ENCODE measurements around the gene RAB11A.
"Not testable (repeated sequence)": the region's sequence is repeated elsewhere in the genome, so short reads cannot be mapped to it uniquely, and the experiment has no call there.

Gene RAB11A

DNA sequence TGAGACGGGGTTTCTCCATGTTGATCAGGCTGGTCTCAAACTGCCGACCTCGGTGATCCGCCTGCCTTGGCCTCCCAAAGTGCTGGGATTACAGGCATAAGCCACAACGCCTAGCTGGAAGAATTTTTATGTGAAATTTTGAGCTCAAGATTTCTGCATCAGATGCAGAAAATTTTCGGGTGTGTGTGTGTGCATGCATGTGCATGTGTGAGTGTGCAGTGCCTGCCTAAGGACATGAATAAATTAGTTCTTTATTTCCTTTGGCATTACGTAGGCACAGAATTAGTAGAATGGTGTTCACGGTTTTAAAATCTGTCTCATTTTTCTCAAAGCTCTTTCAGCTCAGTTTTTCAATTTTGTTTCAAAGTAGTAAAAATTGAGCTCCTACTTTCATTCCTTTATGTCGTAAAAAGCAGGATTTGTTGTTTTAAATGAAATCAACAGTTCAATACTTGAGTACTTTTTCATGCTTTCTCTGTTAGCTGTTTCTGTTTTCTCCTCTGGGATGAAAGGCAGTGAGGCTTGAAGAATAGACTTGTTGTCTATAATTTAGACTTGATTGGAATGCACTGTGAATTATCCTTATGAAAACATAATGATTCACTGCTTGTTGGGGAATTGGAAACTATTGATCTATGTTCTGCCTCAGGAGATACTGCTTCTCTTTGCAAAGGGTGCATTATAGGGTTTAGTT, 23.3 kb upstream of the RAB11A start:
- DNase-seq, result no peak

DNA sequence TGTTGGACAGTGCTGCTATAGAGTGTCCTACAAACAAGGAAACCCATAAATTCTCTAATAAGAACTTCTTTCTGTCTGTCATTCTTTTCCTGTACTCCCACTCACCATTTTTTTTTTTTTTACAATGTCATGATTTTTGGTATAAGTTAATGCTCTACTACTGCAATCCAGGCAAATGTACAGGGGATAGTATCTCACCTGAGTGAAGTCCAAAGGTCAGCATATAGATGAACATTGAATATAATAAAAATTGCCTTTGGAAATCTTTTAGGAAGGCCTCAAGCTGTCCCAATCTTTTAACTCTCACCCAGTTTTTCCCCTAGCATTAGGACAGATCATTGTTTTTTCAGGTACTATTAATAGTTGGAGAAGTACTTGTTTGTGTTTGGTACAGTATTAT, 21.3 kb upstream of the RAB11A start:
- no peak for DNase-seq

- no peak for DNase-seq
Observed at GRCh38 chr15:65851981-65852380, 17.3 kb upstream of the RAB11A start.

DNA sequence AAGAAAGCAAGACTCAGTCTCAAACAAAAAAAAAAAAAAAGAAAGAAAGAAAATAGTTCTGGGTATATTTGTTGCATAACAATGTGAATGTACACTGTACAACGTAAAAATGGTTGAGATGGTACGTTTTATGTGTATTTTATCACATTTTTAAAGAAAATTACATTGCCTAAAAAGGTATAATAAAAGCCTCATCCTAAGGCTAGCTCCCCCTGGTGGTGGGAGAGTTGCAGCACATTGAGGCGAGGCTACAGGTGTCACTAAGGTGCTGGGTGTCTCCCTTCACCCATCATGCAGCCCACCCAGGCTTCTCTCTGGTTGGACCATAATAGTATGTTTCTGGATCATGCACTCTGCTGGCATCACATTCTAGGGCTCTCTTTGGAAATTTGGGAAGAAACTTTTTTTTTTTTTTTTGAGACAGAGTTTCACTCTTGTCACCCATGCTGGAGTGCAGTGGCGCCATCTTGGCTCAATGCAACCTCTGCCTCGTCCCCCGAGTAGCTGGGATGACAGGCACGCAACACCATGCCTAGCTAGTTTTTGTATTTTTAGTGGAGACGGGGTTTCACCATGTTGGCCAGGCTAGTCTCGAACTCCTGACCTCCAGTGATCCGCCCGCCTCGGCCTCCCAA, 12.4 kb upstream of the RAB11A start:
- DNase-seq, result no peak

GRCh38 chr15:65857718-65858402, 11.4 kb upstream of the RAB11A start:
- no peak for DNase-seq

DNA sequence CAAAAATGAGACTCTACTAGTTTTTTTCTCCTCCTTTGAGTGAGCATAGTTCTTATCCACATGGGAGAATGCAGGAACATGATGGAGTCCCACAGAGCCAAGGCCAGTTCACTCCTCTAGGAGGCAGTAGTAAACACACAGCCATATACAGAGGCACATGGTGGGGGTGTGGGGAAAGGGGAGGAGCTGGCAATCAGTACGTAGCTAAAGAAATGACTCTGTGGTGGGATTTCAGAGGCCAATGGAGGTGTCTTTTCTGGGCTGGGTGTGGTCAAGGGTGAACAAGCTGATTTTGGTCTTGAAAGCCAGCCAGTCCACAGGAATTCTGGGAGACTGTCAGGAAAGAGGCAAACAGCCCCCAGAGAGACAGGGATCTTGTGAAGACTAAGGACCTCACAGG, 6.6 kb upstream of the RAB11A start:
- no peak for DNase-seq

- DNase-seq, result no peak
Observed at GRCh38 chr15:65863106-65863505, 6.2 kb upstream of the RAB11A start.

DNA sequence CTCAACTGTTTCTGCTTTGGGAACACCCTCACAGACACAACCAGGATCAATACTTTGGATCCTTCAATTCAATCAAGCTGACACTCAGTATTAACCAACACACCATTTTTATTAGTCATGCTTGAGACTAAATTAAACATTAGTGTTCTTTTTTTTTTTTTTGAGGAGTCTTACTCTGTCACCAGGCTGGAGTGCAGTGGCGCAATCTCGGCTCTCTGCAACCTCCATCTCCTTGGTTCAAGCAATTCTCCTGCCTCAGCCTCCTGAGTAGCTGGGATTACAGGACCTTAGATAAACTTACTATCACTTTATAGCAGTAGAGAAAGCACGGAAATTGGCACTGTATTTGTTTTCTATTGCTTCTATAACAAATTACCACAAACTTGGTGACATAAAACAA, 2.0 kb upstream of the RAB11A start:
- DNase-seq, result no peak

DNA sequence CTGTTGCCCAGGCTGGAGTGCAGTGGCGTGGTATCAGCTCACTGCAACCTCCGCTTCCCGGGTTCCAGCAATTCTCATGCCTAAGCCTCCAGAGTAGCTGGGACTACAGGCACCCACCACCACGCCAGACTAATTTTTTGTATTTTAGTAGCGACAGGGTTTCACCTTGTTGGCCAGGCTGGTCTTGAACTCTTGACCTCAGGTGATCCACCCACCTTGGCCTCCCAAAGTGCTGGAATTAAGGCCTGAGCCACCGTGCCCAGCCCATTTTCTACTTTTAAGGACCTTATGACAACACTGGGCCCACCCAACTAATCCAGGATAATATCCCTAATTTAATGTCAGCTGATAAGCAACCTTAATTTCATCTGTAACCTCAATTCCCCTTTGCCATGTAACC, 1.4 kb upstream of the RAB11A start:
- DNase-seq, result not testable (repeated sequence)

- no peak for DNase-seq
Observed at GRCh38 chr15:65868546-65869125, 655 bp upstream of the RAB11A start.

- no peak for DNase-seq
Observed at GRCh38 chr15:65869954-65870871, 922 bp downstream of the RAB11A start.

DNA sequence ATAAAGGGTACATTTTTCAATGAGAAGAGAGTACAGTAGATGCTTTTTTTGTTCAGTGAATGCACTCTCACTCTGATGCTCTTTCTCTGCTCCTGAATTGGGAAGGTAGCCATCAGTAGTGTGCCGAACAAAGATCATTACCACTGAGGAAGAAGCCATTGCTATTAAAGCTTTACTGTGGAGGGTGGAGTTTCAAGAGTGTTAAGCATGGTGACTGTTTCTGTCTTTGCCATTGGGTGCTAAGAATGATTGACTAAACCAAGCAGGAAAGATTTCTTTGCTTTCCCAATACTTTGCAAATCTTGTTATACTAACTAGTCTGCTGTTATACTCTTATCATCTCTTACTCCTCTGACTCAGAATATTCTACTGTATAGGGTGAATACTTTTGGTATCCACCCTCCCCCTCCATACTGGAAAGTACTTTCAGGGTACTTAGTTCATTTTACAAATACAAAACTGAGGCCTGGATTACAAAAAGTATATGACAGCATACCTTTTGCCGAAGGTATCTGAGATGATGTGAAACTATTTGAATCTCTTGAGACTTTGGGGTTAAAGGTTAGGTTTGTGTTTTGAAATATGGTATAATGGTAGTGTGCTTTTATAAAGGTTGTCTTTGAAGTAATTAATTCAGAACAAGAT, 1.7 kb downstream of the RAB11A start:
- no peak for DNase-seq

DNA sequence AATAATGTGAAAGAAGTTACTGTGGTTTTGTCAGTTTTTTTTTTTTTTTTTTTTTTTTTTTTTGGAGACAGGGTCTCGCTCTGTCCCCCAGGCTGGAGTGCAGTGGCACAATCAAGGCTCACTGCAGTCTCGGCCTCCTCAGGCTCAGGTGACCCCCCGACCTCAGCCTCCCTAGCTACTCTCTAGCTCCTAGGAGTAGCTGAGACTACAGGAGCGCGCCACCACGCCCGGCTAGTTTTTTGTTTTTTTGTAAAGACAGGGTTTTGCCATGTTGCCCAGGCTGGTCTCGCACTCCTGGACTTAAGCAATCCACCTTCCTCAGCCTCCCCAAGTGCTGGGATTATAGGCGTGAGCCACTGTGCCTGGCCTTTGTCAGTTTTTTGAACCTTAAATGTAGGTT, 2.6 kb downstream of the RAB11A start:
- not testable (repeated sequence) for DNase-seq

DNA sequence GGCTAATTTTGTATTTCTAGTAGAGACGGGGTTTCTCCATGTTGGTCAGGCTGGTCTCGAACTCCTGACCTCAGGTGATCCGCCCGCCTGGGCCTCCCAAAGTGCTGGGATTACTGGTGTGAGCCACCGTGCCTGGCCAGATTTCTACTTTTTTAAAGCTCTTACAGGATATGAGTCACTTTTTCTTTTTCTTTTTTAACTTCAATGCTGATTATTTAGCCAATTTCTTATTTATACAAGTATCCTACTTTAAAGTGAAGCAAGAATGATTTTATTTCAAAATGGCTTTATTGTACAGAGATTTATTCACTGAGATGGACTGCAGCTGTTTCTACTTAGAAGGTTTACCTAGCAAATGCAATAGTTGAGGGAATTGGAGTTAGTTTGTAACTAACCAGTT, 3.3 kb downstream of the RAB11A start:
- DNase-seq, result not testable (repeated sequence)

DNA sequence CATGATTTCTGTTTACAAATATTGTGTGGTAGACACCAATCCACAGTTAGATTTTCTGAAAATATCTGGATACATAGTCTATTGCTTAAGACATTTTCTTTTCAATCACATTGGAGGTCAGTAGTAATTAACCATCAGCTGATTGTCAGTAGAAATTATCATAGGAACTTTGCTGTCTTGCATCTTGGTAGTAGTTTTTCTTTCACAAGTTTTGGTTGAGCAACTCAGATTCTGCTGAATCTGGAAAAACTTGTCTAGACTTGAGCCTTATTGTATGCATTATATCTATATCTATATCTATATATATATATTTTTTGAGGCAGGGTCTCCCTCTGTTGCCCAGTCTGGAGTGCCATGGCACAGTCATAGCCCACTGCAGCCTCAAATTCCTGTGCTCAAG, 4.0 kb downstream of the RAB11A start:
- no peak for DNase-seq

- DNase-seq, result no peak
Observed at GRCh38 chr15:65875458-65875857, 6.2 kb downstream of the RAB11A start.

DNA sequence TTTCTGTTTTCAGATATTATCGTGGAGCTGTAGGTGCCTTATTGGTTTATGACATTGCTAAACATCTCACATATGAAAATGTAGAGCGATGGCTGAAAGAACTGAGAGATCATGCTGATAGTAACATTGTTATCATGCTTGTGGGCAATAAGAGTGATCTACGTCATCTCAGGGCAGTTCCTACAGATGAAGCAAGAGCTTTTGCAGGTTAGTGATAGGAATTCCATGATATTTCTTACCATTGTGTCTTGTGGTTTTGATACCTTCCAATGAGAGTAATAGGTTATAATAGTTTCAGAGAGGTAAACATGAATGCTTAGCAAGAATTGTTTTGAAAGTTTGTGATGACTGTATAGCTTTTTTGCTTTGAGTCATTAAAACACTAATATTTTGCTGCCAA, 8.5 kb downstream of the RAB11A start:
- no peak for DNase-seq

DNA sequence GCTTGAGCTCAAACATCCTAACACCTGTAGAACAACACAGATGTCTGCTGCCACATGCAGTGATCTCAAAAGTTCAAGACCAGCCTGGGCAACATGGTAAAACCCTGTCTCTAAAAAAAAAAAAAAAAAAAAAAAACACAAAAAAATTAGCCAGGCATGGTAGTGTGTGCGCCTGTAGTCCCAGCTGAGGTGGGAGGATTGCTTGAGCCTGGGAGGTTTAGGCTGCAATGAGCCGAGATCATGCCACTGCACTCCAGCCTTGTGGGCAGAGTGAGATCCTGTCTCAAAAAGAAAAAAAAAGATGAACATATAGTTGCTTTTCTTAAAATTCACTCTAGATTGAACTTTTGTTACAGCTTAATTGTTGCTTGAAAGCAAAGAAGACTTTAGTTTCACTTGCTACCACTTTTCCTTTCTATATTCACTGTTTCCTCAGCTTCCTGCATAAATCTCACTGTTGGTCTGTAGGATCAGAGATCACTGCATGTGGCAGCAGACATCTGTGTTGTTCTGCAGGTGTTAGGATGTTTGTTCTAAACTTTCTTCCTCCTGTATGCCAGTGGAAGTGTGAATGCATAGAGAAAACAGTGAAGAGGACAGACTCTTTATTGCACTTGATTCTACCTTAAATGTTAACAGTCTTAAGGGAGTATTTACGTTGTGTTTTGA, 12.6 kb downstream of the RAB11A start:
- DNase-seq, result no peak

GRCh38 chr15:65883571-65883970, 14.3 kb downstream of the RAB11A start:
- DNase-seq, result no peak

DNA sequence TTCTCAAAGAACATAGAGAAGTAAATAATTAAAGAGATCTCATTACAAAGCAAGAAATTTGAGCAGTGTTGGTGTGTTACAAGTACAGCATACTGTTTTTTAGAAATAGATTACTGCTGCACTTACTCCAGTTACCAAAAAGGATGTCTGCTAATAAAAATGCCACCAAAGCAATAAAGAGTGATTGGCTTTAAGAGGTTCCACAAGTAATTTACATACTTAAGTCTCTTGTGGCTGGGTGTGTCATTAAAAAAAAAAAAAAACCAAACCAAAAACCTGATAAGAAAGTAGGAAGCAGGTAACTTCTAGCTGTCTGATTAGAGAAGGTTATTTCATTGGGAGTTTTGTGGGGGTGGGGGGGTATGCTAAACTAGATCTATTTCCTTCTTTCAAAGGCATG, 15.2 kb downstream of the RAB11A start:
- no peak for DNase-seq

DNA sequence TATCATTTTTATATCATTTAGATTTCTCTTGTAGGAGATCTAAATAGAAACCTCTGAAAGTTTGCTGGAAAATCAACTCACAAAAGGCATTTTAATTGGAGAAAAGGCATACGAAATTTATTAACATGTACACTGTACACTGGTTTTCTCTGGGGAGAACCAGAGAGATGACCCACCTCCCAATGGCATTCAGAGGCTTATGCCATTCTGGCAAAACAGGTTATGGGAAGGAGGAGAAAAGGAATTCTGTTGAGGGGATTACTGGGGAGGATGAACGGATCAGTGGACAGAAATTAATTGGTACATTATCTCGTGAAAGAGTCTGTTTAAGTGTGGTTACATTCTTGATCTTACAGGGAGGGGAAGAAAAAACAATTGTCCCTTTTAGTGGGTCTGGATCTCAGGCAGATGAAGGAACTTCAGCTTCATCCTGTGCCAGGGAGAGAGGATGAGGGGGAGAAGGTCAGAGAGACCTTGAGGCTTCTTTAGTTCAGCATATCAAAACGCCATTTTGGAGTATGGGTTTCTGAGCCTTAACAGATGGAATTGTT, 16.5 kb downstream of the RAB11A start:
- no peak for DNase-seq

Data from NCI-H1436 treated with DMSO at 0.1 percent for 48 hours (cell line).